Ishikawa (cell line): Measurements from ENCODE around the gene MRGPRD.
A peak's percentile ranks its signal among the peaks of the same experiment; 100 is the strongest.

Experiments
- CEBPB ChIP-seq: IDR thresholded peaks from 2 replicates; pipeline ENCODE4 v1.6.1; 2012
- CREB1 ChIP-seq: IDR thresholded peaks from 2 replicates; pipeline ENCODE4 v1.6.1; 2012; ENCODE audit warnings: low read depth
- EGR1 ChIP-seq: IDR thresholded peaks from 2 replicates; pipeline ENCODE4 v1.6.1; 2012
- EP300 ChIP-seq: IDR thresholded peaks from 2 replicates; pipeline ENCODE4 v1.6.1; 2012; ENCODE audit warnings: borderline replicate concordance
- FOXM1 ChIP-seq: IDR thresholded peaks from 2 replicates; pipeline ENCODE4 v1.6.1; 2012; ENCODE audit warnings: low read depth, borderline replicate concordance
- NFIC ChIP-seq: IDR thresholded peaks from 2 replicates; pipeline ENCODE4 v1.6.1; 2012
- RAD21 ChIP-seq: IDR thresholded peaks from 2 replicates; pipeline ENCODE4 v1.6.1; 2012; ENCODE audit warnings: low read depth
- REST ChIP-seq: IDR thresholded peaks from 2 replicates; pipeline ENCODE4 v1.6.1; 2012; ENCODE audit warnings: low read depth, mild to moderate bottlenecking
- TAF1 ChIP-seq: IDR thresholded peaks from 2 replicates; pipeline ENCODE4 v1.6.1; 2012; ENCODE audit warnings: low read depth, mild to moderate bottlenecking
- TCF12 ChIP-seq: IDR thresholded peaks from 2 replicates; pipeline ENCODE4 v1.6.1; 2012; ENCODE audit warnings: low read depth
- TEAD4 ChIP-seq: IDR thresholded peaks from 2 replicates; pipeline ENCODE4 v1.6.1; 2012
- USF1 ChIP-seq: IDR thresholded peaks from 2 replicates; pipeline ENCODE4 v1.6.1; 2012
- YY1 ChIP-seq: IDR thresholded peaks from 2 replicates; pipeline ENCODE4 v1.6.1; 2012; ENCODE audit warnings: low read depth
- ZBTB7A ChIP-seq: IDR thresholded peaks from 2 replicates; pipeline ENCODE4 v1.6.1; 2012; ENCODE audit warnings: low read depth
- TF ChIP-seq, protein P1 (sequence below): IDR thresholded peaks from 2 replicates; pipeline ENCODE4 v1.6.1; 2012

The MRGPRD gene

DNA sequence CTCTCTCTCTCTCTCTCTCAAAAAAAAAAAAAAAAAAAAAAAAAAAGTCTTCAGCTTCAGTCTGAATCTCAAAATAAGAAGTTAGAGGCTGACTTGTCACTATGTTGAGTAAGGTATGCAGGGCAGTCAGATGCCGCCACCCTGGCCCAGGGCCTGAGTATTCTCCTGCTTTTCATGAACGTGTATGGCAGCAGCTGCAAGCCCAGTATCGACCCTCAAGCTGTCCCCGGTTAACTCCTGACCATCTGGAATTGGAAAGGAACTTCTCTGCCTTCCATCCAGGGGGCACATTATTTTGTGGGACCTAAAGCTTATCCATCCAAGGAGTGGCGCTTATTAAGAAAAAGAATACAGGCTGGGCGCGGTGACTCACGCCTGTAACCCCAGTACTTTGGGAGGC lies 11.4 kb downstream of the MRGPRD start:
- TF ChIP-seq, protein P1, sequence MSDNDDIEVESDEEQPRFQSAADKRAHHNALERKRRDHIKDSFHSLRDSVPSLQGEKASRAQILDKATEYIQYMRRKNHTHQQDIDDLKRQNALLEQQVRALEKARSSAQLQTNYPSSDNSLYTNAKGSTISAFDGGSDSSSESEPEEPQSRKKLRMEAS, result no peak
- TF ChIP-seq NFIC (no peak), ZBTB7A (no peak), TAF1 (no peak), REST (no peak), EP300 (no peak), EGR1 (no peak), CREB1 (no peak), CEBPB (no peak), TEAD4 (no peak)

DNA sequence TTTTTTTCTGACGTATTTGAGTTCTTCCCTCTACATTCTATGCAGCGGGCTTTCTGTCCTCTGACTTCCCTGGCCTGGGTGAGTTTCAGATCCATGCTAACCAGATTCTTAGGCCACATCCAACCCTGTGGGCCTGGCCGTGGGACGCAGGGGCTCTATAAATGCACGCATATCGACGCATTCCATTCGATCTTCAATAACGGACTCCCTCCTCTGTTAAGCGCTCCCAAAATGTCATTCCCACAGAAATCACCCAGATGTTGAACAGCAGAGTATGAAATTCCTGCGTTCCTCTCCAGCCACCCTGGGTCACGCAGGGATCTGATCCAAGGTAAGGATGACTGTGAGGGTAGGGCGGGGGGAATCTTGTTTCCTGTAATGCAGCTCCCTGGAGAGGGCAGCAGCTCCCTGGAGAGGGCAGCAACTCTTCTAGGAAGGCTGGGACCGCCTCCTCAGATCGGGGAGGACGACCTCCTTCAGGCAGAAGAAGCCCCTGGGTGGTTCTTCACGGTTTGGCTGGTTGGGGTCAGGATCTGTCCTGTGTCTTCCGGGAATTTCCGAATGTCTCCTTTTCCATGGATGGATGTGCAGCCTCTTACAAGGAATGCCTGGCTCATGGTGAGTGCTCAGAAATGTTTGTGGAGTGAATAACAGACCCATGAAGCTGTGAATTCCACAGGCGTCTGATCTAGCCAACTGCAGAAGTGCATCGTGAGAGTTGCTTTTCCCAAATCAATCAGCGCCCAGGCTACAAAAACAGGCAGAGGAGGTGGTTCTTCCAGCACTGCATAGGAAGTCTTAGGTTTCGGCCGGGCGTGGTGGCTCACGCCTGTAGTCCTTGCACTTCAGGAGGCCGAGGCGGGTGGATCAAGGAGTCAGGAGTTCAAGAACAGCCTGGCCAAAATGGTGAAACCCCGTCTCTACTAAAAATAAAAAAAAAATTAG lies 12.2 kb downstream of the MRGPRD start:
- TF ChIP-seq TEAD4, result no peak
- peak; percentile 20; the same call in 1 of the 2 replicates for TF ChIP-seq RAD21
- no peak for TF ChIP-seq USF1
- TF ChIP-seq NFIC, result no peak

GRCh38 chr11:68966894-68967780 lies 13.6 kb downstream of the MRGPRD start:
- no peak for TF ChIP-seq USF1
- TF ChIP-seq FOXM1, result no peak
- no peak for TF ChIP-seq EP300
- TF ChIP-seq CEBPB, result no peak
- TF ChIP-seq REST, result no peak
- no peak for TF ChIP-seq EGR1
- TF ChIP-seq TCF12, result no peak
- no peak for TF ChIP-seq ZBTB7A
- no peak for TF ChIP-seq YY1
- TF ChIP-seq RAD21, result no peak
- TF ChIP-seq, protein P1, result no peak

GRCh38 chr11:68965901-68966853 lies 14.6 kb downstream of the MRGPRD start:
- no peak for TF ChIP-seq NFIC
- TF ChIP-seq RAD21, result no peak
- no peak for TF ChIP-seq USF1
- no peak for TF ChIP-seq REST
- TF ChIP-seq ZBTB7A, result no peak
- TF ChIP-seq EGR1, result no peak
- no peak for TF ChIP-seq TAF1
- TF ChIP-seq, protein P1, result no peak
- no peak for TF ChIP-seq YY1
- TF ChIP-seq TEAD4, result no peak
- TF ChIP-seq FOXM1, result no peak
- no peak for TF ChIP-seq CEBPB
- TF ChIP-seq EP300, result no peak
- no peak for TF ChIP-seq CREB1
- no peak for TF ChIP-seq TCF12
